Measurements from ENCODE around the gene RCOR2. TPM values are rescaled to one million over a fixed set of nuclear protein-coding genes. Genes with fewer than 3 reads are reported as not detected.
A peak's percentile ranks its signal among the peaks of the same experiment; 100 is the strongest.

RCOR2 gene
- total RNA-seq, 1 experiment from 2014 or later, result not detected

DNA sequence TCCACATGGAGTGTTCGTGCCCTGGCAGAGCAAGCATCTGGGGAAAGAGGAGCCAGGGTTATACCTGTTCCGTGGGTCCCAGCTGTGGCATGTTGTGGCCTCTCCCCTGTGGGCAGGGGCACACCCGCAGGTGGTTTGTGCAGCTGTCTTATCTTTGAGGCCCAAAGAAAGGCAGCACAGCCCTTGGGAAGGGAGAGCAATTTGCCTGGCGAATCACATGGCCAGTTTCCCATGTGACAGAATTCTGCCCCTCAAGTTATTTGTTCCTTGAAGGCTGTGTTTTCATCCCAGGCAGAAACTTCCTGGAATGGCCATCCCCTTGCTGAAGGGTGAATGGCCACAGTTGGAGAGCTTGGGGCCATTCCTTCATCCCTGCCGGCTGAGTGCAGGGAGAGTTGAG, 41.0 kb upstream of the RCOR2 start:
- Mint-ChIP-seq H3K4me1 (ENCODE audit: insufficient read depth, unreplicated experiment) (peaks cover 5% of the 10 kb centered on the region), H3K4me3 (ENCODE audit: unreplicated experiment) (no peak overlapping the region), H3K27ac (ENCODE audit: low read depth, unreplicated experiment) (no peak overlapping the region), H3K27me3 (ENCODE audit: insufficient read depth, unreplicated experiment) (no peaks in the 10 kb centered on the region), H3K36me3 (ENCODE audit: insufficient read depth, unreplicated experiment) (peaks cover 31% of the 10 kb centered on the region), H3K9me3 (ENCODE audit: unreplicated experiment) (no peaks in the 10 kb centered on the region)
- intact Hi-C loops (cut with micrococcal nuclease), result no loop called here
- TF ChIP-seq, protein P1, sequence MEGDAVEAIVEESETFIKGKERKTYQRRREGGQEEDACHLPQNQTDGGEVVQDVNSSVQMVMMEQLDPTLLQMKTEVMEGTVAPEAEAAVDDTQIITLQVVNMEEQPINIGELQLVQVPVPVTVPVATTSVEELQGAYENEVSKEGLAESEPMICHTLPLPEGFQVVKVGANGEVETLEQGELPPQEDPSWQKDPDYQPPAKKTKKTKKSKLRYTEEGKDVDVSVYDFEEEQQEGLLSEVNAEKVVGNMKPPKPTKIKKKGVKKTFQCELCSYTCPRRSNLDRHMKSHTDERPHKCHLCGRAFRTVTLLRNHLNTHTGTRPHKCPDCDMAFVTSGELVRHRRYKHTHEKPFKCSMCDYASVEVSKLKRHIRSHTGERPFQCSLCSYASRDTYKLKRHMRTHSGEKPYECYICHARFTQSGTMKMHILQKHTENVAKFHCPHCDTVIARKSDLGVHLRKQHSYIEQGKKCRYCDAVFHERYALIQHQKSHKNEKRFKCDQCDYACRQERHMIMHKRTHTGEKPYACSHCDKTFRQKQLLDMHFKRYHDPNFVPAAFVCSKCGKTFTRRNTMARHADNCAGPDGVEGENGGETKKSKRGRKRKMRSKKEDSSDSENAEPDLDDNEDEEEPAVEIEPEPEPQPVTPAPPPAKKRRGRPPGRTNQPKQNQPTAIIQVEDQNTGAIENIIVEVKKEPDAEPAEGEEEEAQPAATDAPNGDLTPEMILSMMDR (IDR thresholded peaks at IDR 0.05; ENCODE audit: unreplicated experiment), result no peak
- no TSS peak for BruUV-seq (replicated peaks)
- POLR2A ChIA-PET, result interaction anchor here (2.2 kb wide), 1 partner anchor 16 kb away, joined by 11 read pairs; the partner anchor contains the start of gene COX8A
- CTCF ChIA-PET, result interaction anchor here (0.6 to 2.7 kb wide), 6 partner anchors 10 to 897 kb away, joined by 3 to 14 read pairs (median 4); no protein-coding TSS in a partner anchor
- DNase-seq (ENCODE audit: unreplicated experiment), result no peak

DNA sequence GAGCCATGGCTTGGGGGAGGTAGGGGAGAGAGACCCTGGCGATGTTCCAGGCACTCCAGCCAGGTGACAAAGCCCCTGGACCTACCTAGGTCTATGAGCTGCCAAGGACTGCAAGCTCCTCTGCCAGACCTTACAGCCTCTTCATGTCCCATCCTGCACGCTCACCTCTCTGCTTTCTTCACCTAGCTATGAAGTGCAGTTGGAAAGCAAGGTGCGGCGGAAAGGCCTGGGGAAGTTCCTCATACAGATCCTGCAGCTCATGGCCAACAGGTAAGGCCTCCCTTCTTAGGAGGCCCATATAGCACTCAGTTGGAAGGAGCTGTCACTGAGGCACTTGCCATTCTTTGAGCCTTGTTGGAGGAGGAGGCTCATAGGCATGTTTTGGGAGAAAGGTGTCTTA, 35.6 kb upstream of the RCOR2 start:
- intact Hi-C loops (cut with micrococcal nuclease), result no loop called here
- peaks cover 68% of the 10 kb centered on the region for H3K36me3 Mint-ChIP-seq (ENCODE audit: insufficient read depth, unreplicated experiment)
- no peaks in the 10 kb centered on the region for H3K27me3 Mint-ChIP-seq (ENCODE audit: insufficient read depth, unreplicated experiment)
- BruUV-seq (replicated peaks), result no TSS peak
- no peak overlapping the region for H3K27ac Mint-ChIP-seq (ENCODE audit: low read depth, unreplicated experiment)
- no peaks in the 10 kb centered on the region for H3K9me3 Mint-ChIP-seq (ENCODE audit: unreplicated experiment)
- H3K4me3 Mint-ChIP-seq (ENCODE audit: unreplicated experiment), result no peak overlapping the region
- H3K4me1 Mint-ChIP-seq (ENCODE audit: insufficient read depth, unreplicated experiment), result no peaks in the 10 kb centered on the region
- DNase-seq (ENCODE audit: unreplicated experiment), result no peak
- CTCF ChIA-PET, result interaction anchor here (3.2 kb wide), 1 partner anchor 115 kb away, joined by 29 read pairs; the partner anchor contains the start of gene MARK2
- POLR2A ChIA-PET, result no interaction called here
- TF ChIP-seq, protein P1 (IDR thresholded peaks at IDR 0.05; ENCODE audit: unreplicated experiment), result no peak

DNA sequence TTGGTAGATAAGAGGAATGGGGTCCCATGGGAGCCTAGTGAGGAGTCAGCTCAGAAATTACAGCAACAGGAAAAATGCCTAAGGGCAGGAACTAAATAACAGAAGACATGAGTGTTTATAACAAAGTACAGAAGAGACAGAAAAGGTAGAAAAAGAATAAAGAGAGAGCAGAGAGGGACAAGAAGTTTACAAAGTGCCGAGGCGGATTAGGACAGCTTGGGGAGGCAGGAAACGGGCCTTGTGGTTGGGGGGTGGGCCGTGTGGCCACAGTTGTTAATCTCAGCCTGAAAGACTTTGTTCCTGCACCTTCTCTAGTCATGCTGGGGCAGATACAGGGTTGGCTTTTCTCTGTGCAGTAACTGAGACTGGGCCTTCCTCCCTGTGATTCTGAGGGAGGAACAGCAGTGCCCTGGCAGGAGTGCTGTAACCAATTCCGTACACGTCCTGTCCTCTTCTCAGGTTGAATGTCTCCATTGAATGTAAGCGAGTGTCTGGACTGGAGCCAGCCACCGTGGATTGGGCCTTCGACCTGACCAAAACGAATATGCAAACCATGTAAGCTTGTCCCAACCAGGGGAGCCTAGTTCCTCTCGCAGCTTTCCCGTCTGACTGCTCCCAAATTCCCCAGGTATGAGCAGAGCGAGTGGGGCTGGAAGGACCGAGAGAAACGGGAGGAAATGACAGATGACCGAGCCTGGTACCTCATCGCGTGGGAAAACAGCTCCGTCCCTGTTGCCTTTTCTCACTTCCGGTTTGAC, 35.0 kb upstream of the RCOR2 start:
- CTCF ChIA-PET, result interaction anchor here (0.6 to 3.2 kb wide), 3 partner anchors 34 to 169 kb away, joined by 3 to 29 read pairs (median 3); partner anchors contain the start of gene MARK2
- H3K27ac Mint-ChIP-seq (ENCODE audit: low read depth, unreplicated experiment), result no peak overlapping the region
- POLR2A ChIA-PET, result no interaction called here
- intact Hi-C loops (cut with micrococcal nuclease), result no loop called here
- H3K36me3 Mint-ChIP-seq (ENCODE audit: insufficient read depth, unreplicated experiment), result peaks cover 74% of the 10 kb centered on the region
- no peaks in the 10 kb centered on the region for H3K27me3 Mint-ChIP-seq (ENCODE audit: insufficient read depth, unreplicated experiment)
- H3K9me3 Mint-ChIP-seq (ENCODE audit: unreplicated experiment), result no peaks in the 10 kb centered on the region
- H3K4me3 Mint-ChIP-seq (ENCODE audit: unreplicated experiment), result no peak overlapping the region
- DNase-seq (ENCODE audit: unreplicated experiment), result no peak
- no peaks in the 10 kb centered on the region for H3K4me1 Mint-ChIP-seq (ENCODE audit: insufficient read depth, unreplicated experiment)
- TF ChIP-seq, protein P1 (IDR thresholded peaks at IDR 0.05; ENCODE audit: unreplicated experiment), result no peak
- BruUV-seq (replicated peaks), result no TSS peak

DNA sequence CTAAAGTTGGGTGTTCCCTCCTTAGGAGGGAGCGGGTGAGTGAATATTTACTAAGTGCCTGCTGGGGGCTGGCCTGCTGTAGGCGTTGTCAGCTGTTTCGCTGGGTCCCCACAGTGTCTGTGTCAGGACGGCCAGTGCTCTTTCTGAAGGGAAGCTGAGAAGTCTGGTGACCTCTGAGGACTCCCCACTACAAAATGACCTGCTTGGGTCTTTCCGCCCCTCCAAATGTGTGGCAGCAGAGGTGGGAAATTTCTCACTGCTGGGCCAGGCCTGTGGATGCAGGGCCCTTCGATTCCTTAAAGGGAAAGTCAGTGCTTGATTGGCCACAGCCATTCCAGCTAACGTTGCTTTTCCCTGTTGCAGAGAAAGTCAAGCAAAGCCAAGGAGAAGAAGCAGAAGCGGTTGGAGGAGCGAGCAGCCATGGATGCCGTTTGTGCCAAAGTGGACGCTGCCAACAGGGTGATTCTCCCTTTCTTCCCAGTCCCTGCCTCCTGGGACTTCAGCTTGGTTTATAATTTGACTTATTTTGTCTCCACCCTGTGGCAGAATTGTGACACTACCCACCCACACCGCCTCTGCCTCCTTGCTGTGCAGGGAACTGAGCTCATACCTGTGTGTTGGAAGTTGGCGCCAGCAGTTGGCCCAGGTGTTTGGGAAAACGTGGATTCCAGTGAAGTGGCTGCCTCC, 28.7 kb upstream of the RCOR2 start:
- Mint-ChIP-seq H3K27me3 (ENCODE audit: insufficient read depth, unreplicated experiment) (no peaks in the 10 kb centered on the region), H3K4me1 (ENCODE audit: insufficient read depth, unreplicated experiment) (no peaks in the 10 kb centered on the region), H3K4me3 (ENCODE audit: unreplicated experiment) (no peak overlapping the region), H3K27ac (ENCODE audit: low read depth, unreplicated experiment) (no peak overlapping the region), H3K9me3 (ENCODE audit: unreplicated experiment) (no peaks in the 10 kb centered on the region), H3K36me3 (ENCODE audit: insufficient read depth, unreplicated experiment) (peaks cover 40% of the 10 kb centered on the region)
- intact Hi-C loops (cut with micrococcal nuclease), result loop anchor here (1.0 to 10.0 kb wide), 3 partner anchors 108 to 311 kb away; partner anchors contain the start of gene ZFTA
- peak; percentile 75 for DNase-seq (ENCODE audit: unreplicated experiment)
- POLR2A ChIA-PET, result interaction anchor here (0.7 to 3.9 kb wide), 6 partner anchors 29 to 389 kb away, joined by 3 to 37 read pairs (median 5); partner anchors contain the start of genes COX8A, MARK2 and ZFTA
- CTCF ChIA-PET, result interaction anchor here (0.5 to 8.3 kb wide), 52 partner anchors 9 to 466 kb away, joined by 3 to 241 read pairs (median 4); partner anchors contain the start of genes ATL3, MARK2, STIP1 and ZFTA
- TF ChIP-seq, protein P1 (IDR thresholded peaks at IDR 0.05; ENCODE audit: unreplicated experiment), result peak; percentile 63
- no TSS peak for BruUV-seq (replicated peaks)
